ENCODE data around the gene ZSWIM9.
A peak's percentile ranks its signal among the peaks of the same experiment; 100 is the strongest.
"Not testable (repeated sequence)": the region's sequence is repeated elsewhere in the genome, so short reads cannot be mapped to it uniquely, and the experiment has no call there.

ZSWIM9 gene

GRCh38 chr19:48221628-48222027 is 51.1 kb downstream of the ZSWIM9 start:
- DNase-seq: no peak

GRCh38 chr19:48230555-48231129 is 60.2 kb downstream of the ZSWIM9 start:
- peak; percentile 31 for DNase-seq

GRCh38 chr19:48237057-48237456 is 66.6 kb downstream of the ZSWIM9 start:
- no peak for DNase-seq

GRCh38 chr19:48239120-48239519 is 68.6 kb downstream of the ZSWIM9 start:
- no peak for DNase-seq

GRCh38 chr19:48239582-48240141 is 69.2 kb downstream of the ZSWIM9 start:
- DNase-seq: no peak

- DNase-seq: not testable (repeated sequence)
Measured at GRCh38 chr19:48241771-48242170, 71.3 kb downstream of the ZSWIM9 start.

- DNase-seq: peak; percentile 65
Measured at GRCh38 chr19:48244281-48244680, 73.8 kb downstream of the ZSWIM9 start.

GRCh38 chr19:48246101-48246500 is 75.6 kb downstream of the ZSWIM9 start:
- DNase-seq: no peak

- DNase-seq: no peak
Measured at GRCh38 chr19:48247212-48247611, 76.7 kb downstream of the ZSWIM9 start.

Data from CD4-positive, alpha-beta T cell treated with Interleukin-21 for 1 hour (primary cell).